WTC11 (cell line): Measurements from ENCODE around the gene P3H3. TPM values are rescaled to one million over a fixed set of nuclear protein-coding genes. Genes with fewer than 3 reads are reported as not detected.

Source experiments
- ATF1 ChIP-seq: sonication (generic); formaldehyde crosslinking; IDR thresholded peaks from 2 replicates; pipeline ENCODE4 v1.8.1; 2023; ENCODE audit warnings: mild to moderate bottlenecking, moderate library complexity, missing genetic modification reagents
- EMX1 ChIP-seq: fragments of 250-450 bp; sonication (Bioruptor Pico); IDR thresholded peaks from 2 replicates; pipeline ENCODE4 v1.8.0; 2021; ENCODE audit warnings: mild to moderate bottlenecking
- ESRRA ChIP-seq: sonication (generic); formaldehyde crosslinking; IDR thresholded peaks from 2 replicates; pipeline ENCODE4 v1.8.1; 2022; ENCODE audit warnings: mild to moderate bottlenecking, missing genetic modification reagents, borderline replicate concordance
- FOXK1 ChIP-seq: sonication (generic); formaldehyde crosslinking; IDR thresholded peaks from 2 replicates; pipeline ENCODE4 v1.8.0; 2022; ENCODE audit warnings: mild to moderate bottlenecking, moderate library complexity, missing genetic modification reagents
- GTF2I ChIP-seq: fragments of 250-450 bp; sonication (Bioruptor Pico); conservative IDR thresholded peaks from 2 replicates; pipeline ENCODE4 v1.4.0; 2021; ENCODE audit warnings: mild to moderate bottlenecking
- NFATC4 ChIP-seq: fragments of 250-450 bp; sonication (Bioruptor Pico); IDR thresholded peaks from 2 replicates; pipeline ENCODE4 v1.9.0; 2021; ENCODE audit warnings: mild to moderate bottlenecking
- NR3C1 ChIP-seq: sonication (generic); formaldehyde crosslinking; conservative IDR thresholded peaks from 2 replicates; pipeline ENCODE4 v1.8.1; 2023; ENCODE audit warnings: low read depth, mild to moderate bottlenecking, missing genetic modification reagents
- RELA ChIP-seq: sonication (generic); formaldehyde crosslinking; IDR thresholded peaks from 2 replicates; pipeline ENCODE4 v1.8.1; 2022; ENCODE audit warnings: missing genetic modification reagents, mild to moderate bottlenecking, borderline replicate concordance
- TCF7 ChIP-seq: sonication (generic); formaldehyde crosslinking; IDR thresholded peaks from 2 replicates; pipeline ENCODE4 v1.8.0; 2022; ENCODE audit warnings: mild to moderate bottlenecking, low read depth, missing genetic modification reagents, moderate library complexity
- TEAD1 ChIP-seq: sonication (generic); formaldehyde crosslinking; IDR thresholded peaks from 2 replicates; pipeline ENCODE4 v1.8.0; 2022; ENCODE audit warnings: mild to moderate bottlenecking, missing genetic modification reagents
- ZBTB21 ChIP-seq: sonication (generic); formaldehyde crosslinking; IDR thresholded peaks from 2 replicates; pipeline ENCODE4 v1.8.1; 2023; ENCODE audit warnings: mild to moderate bottlenecking, missing genetic modification reagents, borderline replicate concordance
- ZNF232 ChIP-seq: sonication (generic); formaldehyde crosslinking; IDR thresholded peaks from 2 replicates; pipeline ENCODE4 v1.8.0; 2022; ENCODE audit warnings: mild to moderate bottlenecking, missing genetic modification reagents
- ZNF317 ChIP-seq: sonication (generic); formaldehyde crosslinking; IDR thresholded peaks from 2 replicates; pipeline ENCODE4 v1.8.1; 2023; ENCODE audit warnings: low read depth, mild to moderate bottlenecking, moderate library complexity, missing genetic modification reagents, borderline replicate concordance
- ZNF671 ChIP-seq: fragments of 250-450 bp; sonication (Bioruptor Pico); IDR thresholded peaks from 2 replicates; pipeline ENCODE4 v1.8.0; 2021; ENCODE audit warnings: mild to moderate bottlenecking
- total RNA-seq: library from RNA; stranded (reverse); gene quantifications from 3 replicates; pipeline ENCODE4 v1.2.3, GENCODE V29; 2021
- TF ChIP-seq, protein P1 (sequence below): sonication (generic); formaldehyde crosslinking; IDR thresholded peaks from 2 replicates; pipeline ENCODE4 v1.8.0; 2022; ENCODE audit warnings: mild to moderate bottlenecking, missing genetic modification reagents
- TF ChIP-seq, protein P2 (sequence below): sonication (generic); formaldehyde crosslinking; IDR thresholded peaks from 2 replicates; pipeline ENCODE4 v1.8.0; 2022; ENCODE audit warnings: mild to moderate bottlenecking, missing genetic modification reagents
- TF ChIP-seq, protein P3 (sequence below): sonication (generic); formaldehyde crosslinking; IDR thresholded peaks from 2 replicates; pipeline ENCODE4 v1.8.1; 2023; ENCODE audit warnings: mild to moderate bottlenecking, missing genetic modification reagents, moderate library complexity
- TF ChIP-seq, protein P4 (sequence below): fragments of 200-600 bp; IDR thresholded peaks from 2 replicates; pipeline ENCODE4 v1.8.0; 2022; ENCODE audit warnings: antibody characterized with exemption
- TF ChIP-seq, protein P5 (sequence below): sonication (generic); formaldehyde crosslinking; IDR thresholded peaks from 2 replicates; pipeline ENCODE4 v1.8.1; 2023; ENCODE audit warnings: mild to moderate bottlenecking, missing genetic modification reagents
- TF ChIP-seq, protein P6 (sequence below): sonication (generic); formaldehyde crosslinking; IDR thresholded peaks from 2 replicates; pipeline ENCODE4 v1.8.0; 2023; ENCODE audit warnings: mild to moderate bottlenecking, missing genetic modification reagents

P3H3 gene
- total RNA-seq, 1 experiment from 2014 or later: 50.7 TPM

DNA sequence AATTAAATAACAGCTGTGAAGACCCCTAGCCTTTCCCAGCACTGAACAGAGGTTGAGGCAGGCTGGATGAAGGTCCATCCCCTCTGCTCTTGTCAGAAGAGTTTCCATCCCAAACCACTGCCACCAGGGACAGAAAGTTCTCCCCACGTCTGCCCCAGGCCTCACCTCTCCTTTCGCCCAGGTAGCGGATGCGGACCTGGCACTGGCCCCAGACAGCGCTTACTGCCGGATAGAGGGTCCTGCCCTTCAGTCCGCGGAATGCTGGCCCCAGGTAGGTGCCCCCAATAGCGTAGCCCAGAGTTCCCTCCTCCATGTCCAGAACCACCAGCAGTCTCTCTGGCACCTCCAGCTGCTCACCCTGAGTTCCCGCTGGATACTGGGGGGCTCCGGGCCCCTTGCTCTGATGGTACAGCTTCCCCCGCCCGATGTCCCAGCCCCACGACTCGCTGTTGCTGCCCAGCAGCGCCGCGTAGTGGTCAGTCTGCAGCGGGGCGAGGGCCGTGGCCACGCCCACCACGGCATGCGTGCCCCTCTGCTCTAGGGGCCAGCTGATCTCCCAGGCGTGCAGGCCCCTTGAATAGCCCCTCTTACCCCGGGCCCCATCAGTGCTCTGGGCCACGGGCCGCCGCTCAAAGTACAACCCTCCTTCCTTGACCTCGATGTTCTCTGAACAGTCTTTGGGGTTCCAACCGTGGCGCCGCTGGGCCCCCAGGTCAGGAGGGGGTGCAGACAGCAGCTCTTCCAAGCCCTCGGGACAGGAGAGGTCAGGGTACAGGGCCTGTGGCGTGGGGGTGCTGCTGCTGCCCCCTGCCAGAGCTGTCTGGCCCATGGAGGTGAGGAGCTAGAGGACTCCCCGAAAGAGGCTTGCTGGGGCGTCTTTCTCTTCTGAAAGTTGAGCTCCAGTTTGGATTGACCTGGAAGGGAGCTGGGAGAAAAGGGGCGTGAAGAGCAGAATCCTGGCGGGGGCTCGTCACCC is 44.2 kb downstream of the P3H3 start (continued):
- TF ChIP-seq, protein P1, sequence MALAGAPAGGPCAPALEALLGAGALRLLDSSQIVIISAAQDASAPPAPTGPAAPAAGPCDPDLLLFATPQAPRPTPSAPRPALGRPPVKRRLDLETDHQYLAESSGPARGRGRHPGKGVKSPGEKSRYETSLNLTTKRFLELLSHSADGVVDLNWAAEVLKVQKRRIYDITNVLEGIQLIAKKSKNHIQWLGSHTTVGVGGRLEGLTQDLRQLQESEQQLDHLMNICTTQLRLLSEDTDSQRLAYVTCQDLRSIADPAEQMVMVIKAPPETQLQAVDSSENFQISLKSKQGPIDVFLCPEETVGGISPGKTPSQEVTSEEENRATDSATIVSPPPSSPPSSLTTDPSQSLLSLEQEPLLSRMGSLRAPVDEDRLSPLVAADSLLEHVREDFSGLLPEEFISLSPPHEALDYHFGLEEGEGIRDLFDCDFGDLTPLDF (CRISPR knock-in tag): 0 out of 2 replicates have a peak, but pooled peaks have one; percentile 62
- no peak for TF ChIP-seq GTF2I
- no peak for TF ChIP-seq ESRRA (CRISPR knock-in tag)
- TF ChIP-seq FOXK1: peak; percentile 89
- 0 out of 2 replicates have a peak, but pooled peaks have one; percentile 25 for TF ChIP-seq TCF7 (CRISPR knock-in tag)
- TF ChIP-seq NFATC4 (CRISPR knock-in tag): peak; percentile 41; the same call in 1 of the 2 replicates
- TF ChIP-seq, protein P2, sequence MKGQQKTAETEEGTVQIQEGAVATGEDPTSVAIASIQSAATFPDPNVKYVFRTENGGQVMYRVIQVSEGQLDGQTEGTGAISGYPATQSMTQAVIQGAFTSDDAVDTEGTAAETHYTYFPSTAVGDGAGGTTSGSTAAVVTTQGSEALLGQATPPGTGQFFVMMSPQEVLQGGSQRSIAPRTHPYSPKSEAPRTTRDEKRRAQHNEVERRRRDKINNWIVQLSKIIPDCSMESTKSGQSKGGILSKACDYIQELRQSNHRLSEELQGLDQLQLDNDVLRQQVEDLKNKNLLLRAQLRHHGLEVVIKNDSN (CRISPR knock-in tag): peak; percentile 52; the same call in 1 of the 2 replicates
- TF ChIP-seq EMX1: 0 out of 2 replicates have a peak, but pooled peaks have one; percentile 6
- no peak for TF ChIP-seq RELA (CRISPR knock-in tag)
- peak; percentile 33; the same call in 1 of the 2 replicates for TF ChIP-seq ZNF232 (CRISPR knock-in tag)
- 0 out of 2 replicates have a peak, but pooled peaks have one; percentile 64 for TF ChIP-seq NR3C1 (CRISPR knock-in tag)
- TF ChIP-seq ATF1: 0 out of 2 replicates have a peak, but pooled peaks have one; percentile 50
- TF ChIP-seq, protein P3, sequence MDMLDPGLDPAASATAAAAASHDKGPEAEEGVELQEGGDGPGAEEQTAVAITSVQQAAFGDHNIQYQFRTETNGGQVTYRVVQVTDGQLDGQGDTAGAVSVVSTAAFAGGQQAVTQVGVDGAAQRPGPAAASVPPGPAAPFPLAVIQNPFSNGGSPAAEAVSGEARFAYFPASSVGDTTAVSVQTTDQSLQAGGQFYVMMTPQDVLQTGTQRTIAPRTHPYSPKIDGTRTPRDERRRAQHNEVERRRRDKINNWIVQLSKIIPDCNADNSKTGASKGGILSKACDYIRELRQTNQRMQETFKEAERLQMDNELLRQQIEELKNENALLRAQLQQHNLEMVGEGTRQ (CRISPR knock-in tag): peak; percentile 73
- TF ChIP-seq, protein P4, sequence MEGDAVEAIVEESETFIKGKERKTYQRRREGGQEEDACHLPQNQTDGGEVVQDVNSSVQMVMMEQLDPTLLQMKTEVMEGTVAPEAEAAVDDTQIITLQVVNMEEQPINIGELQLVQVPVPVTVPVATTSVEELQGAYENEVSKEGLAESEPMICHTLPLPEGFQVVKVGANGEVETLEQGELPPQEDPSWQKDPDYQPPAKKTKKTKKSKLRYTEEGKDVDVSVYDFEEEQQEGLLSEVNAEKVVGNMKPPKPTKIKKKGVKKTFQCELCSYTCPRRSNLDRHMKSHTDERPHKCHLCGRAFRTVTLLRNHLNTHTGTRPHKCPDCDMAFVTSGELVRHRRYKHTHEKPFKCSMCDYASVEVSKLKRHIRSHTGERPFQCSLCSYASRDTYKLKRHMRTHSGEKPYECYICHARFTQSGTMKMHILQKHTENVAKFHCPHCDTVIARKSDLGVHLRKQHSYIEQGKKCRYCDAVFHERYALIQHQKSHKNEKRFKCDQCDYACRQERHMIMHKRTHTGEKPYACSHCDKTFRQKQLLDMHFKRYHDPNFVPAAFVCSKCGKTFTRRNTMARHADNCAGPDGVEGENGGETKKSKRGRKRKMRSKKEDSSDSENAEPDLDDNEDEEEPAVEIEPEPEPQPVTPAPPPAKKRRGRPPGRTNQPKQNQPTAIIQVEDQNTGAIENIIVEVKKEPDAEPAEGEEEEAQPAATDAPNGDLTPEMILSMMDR: peak; percentile 69
- TF ChIP-seq ZNF671 (CRISPR knock-in tag): 0 out of 2 replicates have a peak, but pooled peaks have one; percentile 13
- TF ChIP-seq, protein P5, sequence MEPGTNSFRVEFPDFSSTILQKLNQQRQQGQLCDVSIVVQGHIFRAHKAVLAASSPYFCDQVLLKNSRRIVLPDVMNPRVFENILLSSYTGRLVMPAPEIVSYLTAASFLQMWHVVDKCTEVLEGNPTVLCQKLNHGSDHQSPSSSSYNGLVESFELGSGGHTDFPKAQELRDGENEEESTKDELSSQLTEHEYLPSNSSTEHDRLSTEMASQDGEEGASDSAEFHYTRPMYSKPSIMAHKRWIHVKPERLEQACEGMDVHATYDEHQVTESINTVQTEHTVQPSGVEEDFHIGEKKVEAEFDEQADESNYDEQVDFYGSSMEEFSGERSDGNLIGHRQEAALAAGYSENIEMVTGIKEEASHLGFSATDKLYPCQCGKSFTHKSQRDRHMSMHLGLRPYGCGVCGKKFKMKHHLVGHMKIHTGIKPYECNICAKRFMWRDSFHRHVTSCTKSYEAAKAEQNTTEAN: no peak
- TF ChIP-seq TEAD1 (CRISPR knock-in tag): peak; percentile 14; the same call in 1 of the 2 replicates
- TF ChIP-seq ZBTB21 (CRISPR knock-in tag): peak; percentile 26; the same call in 1 of the 2 replicates
- TF ChIP-seq ZNF317 (CRISPR knock-in tag): no peak
- TF ChIP-seq, protein P6, sequence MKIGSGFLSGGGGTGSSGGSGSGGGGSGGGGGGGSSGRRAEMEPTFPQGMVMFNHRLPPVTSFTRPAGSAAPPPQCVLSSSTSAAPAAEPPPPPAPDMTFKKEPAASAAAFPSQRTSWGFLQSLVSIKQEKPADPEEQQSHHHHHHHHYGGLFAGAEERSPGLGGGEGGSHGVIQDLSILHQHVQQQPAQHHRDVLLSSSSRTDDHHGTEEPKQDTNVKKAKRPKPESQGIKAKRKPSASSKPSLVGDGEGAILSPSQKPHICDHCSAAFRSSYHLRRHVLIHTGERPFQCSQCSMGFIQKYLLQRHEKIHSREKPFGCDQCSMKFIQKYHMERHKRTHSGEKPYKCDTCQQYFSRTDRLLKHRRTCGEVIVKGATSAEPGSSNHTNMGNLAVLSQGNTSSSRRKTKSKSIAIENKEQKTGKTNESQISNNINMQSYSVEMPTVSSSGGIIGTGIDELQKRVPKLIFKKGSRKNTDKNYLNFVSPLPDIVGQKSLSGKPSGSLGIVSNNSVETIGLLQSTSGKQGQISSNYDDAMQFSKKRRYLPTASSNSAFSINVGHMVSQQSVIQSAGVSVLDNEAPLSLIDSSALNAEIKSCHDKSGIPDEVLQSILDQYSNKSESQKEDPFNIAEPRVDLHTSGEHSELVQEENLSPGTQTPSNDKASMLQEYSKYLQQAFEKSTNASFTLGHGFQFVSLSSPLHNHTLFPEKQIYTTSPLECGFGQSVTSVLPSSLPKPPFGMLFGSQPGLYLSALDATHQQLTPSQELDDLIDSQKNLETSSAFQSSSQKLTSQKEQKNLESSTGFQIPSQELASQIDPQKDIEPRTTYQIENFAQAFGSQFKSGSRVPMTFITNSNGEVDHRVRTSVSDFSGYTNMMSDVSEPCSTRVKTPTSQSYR: no peak
